ENCODE data around the gene STEAP2.

GRCh38 chr7:90210981-90211380 lies 559 bp upstream of the STEAP2 start:
- no peak for TF ChIP-seq ZNF274 (IDR thresholded peaks at IDR 0.05; ENCODE audit: low read depth, low read length)
- no peak for TF ChIP-seq YY1 (IDR thresholded peaks at IDR 0.05; ENCODE audit: insufficient read depth, insufficient read length)
- no peak for TF ChIP-seq SUZ12 (IDR thresholded peaks at IDR 0.05; ENCODE audit: extremely low read depth, insufficient read depth, insufficient read length)
